ENCODE results near the gene TRAF3IP3.

TRAF3IP3 gene

DNA sequence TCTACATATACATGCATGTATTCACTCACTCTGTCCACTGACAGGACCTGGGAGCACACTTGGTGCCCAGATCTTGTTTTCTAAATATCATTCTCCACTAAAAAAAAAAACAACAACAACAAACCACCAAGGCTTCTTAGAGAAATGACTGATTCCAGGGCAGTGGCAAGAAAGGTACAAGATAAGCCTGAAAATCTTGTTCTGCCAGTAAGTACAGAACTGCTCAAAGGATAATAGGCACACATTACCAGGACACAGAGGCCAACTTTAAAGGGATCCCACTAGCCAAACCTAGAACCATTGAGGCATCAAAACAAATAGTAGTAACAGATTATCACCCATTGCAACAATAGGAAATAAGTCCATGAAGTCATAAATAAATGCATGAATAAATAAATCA, 40.5 kb upstream of the TRAF3IP3 start:
- DNase-seq (ENCODE audit: low read depth) = no peak
- TF ChIP-seq, protein P1, sequence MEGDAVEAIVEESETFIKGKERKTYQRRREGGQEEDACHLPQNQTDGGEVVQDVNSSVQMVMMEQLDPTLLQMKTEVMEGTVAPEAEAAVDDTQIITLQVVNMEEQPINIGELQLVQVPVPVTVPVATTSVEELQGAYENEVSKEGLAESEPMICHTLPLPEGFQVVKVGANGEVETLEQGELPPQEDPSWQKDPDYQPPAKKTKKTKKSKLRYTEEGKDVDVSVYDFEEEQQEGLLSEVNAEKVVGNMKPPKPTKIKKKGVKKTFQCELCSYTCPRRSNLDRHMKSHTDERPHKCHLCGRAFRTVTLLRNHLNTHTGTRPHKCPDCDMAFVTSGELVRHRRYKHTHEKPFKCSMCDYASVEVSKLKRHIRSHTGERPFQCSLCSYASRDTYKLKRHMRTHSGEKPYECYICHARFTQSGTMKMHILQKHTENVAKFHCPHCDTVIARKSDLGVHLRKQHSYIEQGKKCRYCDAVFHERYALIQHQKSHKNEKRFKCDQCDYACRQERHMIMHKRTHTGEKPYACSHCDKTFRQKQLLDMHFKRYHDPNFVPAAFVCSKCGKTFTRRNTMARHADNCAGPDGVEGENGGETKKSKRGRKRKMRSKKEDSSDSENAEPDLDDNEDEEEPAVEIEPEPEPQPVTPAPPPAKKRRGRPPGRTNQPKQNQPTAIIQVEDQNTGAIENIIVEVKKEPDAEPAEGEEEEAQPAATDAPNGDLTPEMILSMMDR (conservative IDR thresholded peaks at IDR 0.05; ENCODE audit: low read length) = no peak
- H3K4me3 ChIP-seq (ENCODE audit: low read length) = no peak overlapping the region

DNA sequence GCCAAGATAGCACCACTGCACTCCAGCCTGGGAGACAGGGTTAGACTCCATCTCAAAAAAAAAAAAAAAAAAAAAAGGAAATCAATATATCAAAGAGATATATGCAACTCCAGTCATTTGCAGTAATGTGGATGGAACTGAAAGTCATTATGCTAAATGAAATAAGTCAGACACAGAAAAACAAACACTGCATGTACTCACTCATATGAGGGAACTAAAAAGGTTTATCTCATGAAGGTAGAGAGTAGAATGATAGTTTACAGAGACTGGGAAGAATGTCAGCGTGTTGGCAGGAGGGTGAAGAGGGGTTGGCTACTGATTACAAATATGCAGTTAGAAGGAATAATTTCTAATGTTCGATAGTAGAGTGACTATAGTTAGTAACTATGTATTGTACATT, 38.0 kb upstream of the TRAF3IP3 start:
- DNase-seq (ENCODE audit: low read depth) = no peak
- H3K4me3 ChIP-seq (ENCODE audit: low read length) = no peak overlapping the region
- TF ChIP-seq, protein P1 (conservative IDR thresholded peaks at IDR 0.05; ENCODE audit: low read length) = no peak

DNA sequence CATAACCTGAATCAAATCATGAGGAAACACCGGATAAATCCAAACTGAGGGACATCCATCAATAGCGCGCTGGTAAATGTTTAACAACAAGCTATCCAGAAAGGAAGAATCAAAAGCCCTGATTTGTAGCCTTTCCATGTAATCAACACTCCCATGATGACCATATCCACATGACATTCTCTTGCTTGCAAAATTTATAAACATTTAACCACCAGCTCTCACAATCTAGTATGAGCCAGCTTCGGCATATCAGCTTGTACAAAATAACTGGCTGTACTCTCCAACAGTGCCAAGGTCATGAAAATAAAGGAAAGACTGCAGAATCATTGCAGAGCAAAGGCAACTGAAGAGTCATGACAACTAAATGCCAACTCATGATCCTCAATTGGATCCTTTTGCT, 35.5 kb upstream of the TRAF3IP3 start:
- TF ChIP-seq, protein P1 (conservative IDR thresholded peaks at IDR 0.05; ENCODE audit: low read length) = no peak

DNA sequence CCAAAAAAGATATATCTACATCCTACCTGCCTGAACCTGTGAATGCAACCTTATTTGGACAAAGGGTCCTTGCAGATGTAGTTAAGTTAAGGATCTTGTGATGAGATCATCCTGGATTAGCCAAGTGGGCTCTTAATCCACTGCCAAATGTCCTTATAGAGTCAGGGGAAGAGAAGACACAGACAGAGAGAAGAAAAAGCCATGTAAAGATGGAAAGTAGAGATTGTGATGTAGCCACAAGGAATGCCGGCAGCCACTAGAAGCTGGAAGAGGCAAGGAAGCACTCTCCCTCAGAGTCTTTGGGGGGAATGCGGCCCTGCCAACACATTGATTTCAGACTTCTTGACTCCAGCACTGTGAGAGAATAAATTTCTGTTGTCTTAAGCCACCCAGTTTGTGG, 35.0 kb upstream of the TRAF3IP3 start:
- no peak overlapping the region for H3K4me3 ChIP-seq (ENCODE audit: low read length)
- no peak for DNase-seq (ENCODE audit: low read depth)
- TF ChIP-seq, protein P1 (conservative IDR thresholded peaks at IDR 0.05; ENCODE audit: low read length) = no peak

More for the DNA sequence above, 35.5 kb upstream of the TRAF3IP3 start:
- no peak overlapping the region for H3K4me3 ChIP-seq (ENCODE audit: low read length)
- peak; percentile 5 for DNase-seq (ENCODE audit: low read depth)

DNA sequence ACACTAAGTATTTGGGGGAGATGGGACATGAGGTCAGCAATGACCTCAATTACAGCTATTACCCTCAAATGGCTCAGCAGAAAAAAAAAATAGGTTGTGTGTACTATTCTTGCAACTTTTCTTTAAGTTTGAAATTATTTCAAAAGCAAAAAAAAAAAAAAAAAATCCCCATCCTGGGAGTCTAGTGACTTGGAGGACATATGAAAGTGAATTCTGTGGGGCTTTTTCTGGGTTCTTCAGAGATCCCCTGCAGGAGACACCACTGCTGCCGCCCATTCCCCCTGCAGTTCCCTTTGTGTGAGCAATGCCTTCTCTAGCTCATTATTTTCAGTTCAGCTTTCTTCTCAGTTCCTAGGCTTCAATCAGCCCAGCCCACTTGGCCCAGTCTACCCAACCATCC, 34.5 kb upstream of the TRAF3IP3 start:
- no peak for DNase-seq (ENCODE audit: low read depth)
- H3K4me3 ChIP-seq (ENCODE audit: low read length) = no peak overlapping the region
- TF ChIP-seq, protein P1 (conservative IDR thresholded peaks at IDR 0.05; ENCODE audit: low read length) = no peak

DNA sequence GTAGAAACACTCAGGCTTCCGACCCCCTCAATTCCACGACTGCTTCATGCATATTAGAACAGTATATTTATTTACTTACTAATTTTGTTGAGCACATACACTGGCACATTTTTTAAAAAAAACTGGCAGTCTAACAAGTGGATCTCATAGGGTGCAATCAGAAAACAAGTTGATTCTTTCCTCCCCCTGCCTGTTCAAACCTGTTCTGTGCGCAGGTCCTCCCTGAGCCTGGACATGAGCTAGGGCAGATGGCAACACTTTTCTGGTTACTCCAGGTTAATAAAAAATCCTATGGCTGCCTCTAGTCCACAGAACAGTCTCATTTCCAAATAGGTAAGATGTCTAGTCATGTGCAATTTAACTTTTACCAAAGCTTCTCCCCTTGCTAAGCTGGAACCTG, 32.6 kb upstream of the TRAF3IP3 start:
- TF ChIP-seq, protein P1 (conservative IDR thresholded peaks at IDR 0.05; ENCODE audit: low read length) = no peak
- no peak overlapping the region for H3K4me3 ChIP-seq (ENCODE audit: low read length)
- DNase-seq (ENCODE audit: low read depth) = no peak

DNA sequence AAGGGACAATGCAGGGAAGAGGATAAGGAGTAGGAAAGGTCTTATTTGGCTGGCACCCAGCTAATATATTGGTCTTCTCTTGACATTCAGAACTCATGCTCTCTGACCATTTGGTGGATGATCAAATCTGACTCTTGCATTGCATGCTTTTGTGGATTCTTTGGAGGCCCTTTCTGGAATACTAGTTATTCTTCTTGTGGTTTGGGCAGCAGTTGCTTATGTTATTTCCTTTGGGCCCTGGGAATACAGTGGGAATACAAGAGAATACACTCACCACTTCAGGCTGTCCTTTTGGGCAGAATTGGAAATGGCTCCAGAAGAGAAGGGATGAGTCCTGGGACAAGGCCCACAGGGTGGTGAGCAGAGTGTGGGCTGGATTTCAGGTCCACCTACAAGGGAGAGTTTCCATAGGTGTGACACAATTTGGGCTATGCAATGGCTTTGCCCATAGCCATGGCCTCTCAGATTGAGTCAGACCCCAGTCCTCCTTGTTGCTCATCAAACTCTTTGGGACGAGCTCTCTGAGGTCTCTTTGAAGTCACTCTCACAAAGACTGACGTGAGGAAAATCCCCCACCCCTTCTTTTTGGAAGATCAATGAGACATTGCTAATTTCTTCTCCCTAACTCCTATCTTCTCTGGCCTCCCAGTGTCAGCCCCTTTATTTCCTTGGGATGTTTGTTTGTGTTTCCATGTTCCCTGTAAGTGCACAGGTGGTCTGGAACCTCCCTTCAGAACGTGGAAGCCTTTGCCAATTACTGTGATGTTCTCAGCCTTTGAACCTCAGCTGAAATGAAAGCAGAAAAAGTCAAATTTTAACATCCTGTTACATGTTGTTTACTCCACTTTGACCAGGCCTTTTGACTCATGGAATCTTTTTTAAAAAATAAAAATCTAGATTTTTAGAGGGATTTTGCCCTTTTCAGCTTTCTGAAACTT, 31.8 kb upstream of the TRAF3IP3 start:
- TF ChIP-seq, protein P1 (conservative IDR thresholded peaks at IDR 0.05; ENCODE audit: low read length) = no peak
- H3K4me3 ChIP-seq (ENCODE audit: low read length) = no peak overlapping the region
- DNase-seq (ENCODE audit: low read depth) = peak; percentile 26

Measured in AG10803 (cell line).